ENCODE results near the gene RBM4. TPM values are rescaled to one million over a fixed set of nuclear protein-coding genes. Genes with fewer than 3 reads are reported as not detected.
A peak's percentile ranks its signal among the peaks of the same experiment; 100 is the strongest.

RBM4 gene
- polyA plus RNA-seq, 3 donors: 112 to 153 (median 153) TPM

DNA sequence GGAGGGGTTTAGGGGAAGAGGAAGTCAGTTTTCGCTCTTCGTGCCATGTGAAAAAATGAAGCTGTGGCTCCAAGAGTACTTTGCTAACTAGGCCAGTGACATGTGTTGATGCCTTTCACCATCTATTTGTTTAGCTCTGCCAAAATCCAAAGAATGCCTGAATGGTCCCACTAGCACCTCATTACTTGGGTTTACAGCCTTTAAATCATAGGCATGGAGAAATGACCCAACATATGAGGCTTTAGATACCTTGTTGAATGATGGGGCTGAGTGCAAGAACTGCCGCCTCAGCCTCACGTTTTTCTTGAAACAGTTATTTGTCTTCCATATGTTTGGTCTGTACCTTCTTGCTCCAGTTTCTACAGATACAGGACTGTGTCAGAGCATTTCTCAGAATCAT is 8.3 kb downstream of the RBM4 start:
- Histone ChIP-seq H3K79me2 (ENCODE audit: insufficient read depth, low read length) (peaks cover 98% of the 10 kb centered on the region), H3K27ac (ENCODE audit: low read depth in 1 of 2, low read length in 2 of 2) (peak overlapping the region in 1 of 2 donors; percentile 42), H3K36me3 (replicated peaks in 1 of 2; ENCODE audit: control insufficient read depth in 1 of 2, insufficient read depth in 2 of 2, low read length in 2 of 2) (peaks cover 71 to 99% of the 10 kb centered on the region in 2 donors), H3K4me1 (ENCODE audit: control insufficient read depth in 1 of 2, insufficient read depth in 2 of 2, low read length in 2 of 2) (peaks cover 4 to 6% of the 10 kb centered on the region in 2 donors), H3K4me3 (replicated peaks in 1 of 3; ENCODE audit: low read depth in 2 of 3, low read length in 3 of 3) (no peak overlapping the region), H2AFZ (ENCODE audit: insufficient read depth, low read depth, low read length, poor library complexity, severe bottlenecking) (no peak overlapping the region), H3K4me2 (replicated peaks; ENCODE audit: extremely low read depth, low read length, poor library complexity, severe bottlenecking) (no peak overlapping the region), H4K20me1 (ENCODE audit: insufficient read depth, low read length) (peaks cover 99% of the 10 kb centered on the region), H3K9ac (ENCODE audit: insufficient read depth, low read length, poor library complexity, severe bottlenecking) (no peak overlapping the region), H3K9me3 (replicated peaks in 1 of 2; ENCODE audit: control insufficient read depth in 1 of 2, insufficient read depth in 1 of 2, low read length in 2 of 2) (no peaks in the 10 kb centered on the region), H3K27me3 (ENCODE audit: control insufficient read depth in 2 of 2, insufficient read depth in 2 of 2, low read length in 2 of 2) (no peaks in the 10 kb centered on the region)
- Mint-ChIP-seq H3K27ac (peak overlapping the region in 1 of 7 donors; percentile 19), H3K27me3 (ENCODE audit: low read depth in 3 of 3) (no peaks in the 10 kb centered on the region), H3K4me1 (peaks cover 35% of the 10 kb centered on the region), H3K36me3 (peaks cover 76 to 95% of the 10 kb centered on the region in 2 donors), H3K9me3 (no peaks in the 10 kb centered on the region), H3K4me3 (no peak overlapping the region)
- TF ChIP-seq, protein P1, sequence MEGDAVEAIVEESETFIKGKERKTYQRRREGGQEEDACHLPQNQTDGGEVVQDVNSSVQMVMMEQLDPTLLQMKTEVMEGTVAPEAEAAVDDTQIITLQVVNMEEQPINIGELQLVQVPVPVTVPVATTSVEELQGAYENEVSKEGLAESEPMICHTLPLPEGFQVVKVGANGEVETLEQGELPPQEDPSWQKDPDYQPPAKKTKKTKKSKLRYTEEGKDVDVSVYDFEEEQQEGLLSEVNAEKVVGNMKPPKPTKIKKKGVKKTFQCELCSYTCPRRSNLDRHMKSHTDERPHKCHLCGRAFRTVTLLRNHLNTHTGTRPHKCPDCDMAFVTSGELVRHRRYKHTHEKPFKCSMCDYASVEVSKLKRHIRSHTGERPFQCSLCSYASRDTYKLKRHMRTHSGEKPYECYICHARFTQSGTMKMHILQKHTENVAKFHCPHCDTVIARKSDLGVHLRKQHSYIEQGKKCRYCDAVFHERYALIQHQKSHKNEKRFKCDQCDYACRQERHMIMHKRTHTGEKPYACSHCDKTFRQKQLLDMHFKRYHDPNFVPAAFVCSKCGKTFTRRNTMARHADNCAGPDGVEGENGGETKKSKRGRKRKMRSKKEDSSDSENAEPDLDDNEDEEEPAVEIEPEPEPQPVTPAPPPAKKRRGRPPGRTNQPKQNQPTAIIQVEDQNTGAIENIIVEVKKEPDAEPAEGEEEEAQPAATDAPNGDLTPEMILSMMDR (IDR thresholded peaks at IDR 0.05): no peak
- intact Hi-C loops (cut with micrococcal nuclease): no loop called here
- DNase-seq: no peak
- no CpG with 5 or more reads among the region's 4 CpGs for WGBS (ENCODE audit: insufficient coverage)

DNA sequence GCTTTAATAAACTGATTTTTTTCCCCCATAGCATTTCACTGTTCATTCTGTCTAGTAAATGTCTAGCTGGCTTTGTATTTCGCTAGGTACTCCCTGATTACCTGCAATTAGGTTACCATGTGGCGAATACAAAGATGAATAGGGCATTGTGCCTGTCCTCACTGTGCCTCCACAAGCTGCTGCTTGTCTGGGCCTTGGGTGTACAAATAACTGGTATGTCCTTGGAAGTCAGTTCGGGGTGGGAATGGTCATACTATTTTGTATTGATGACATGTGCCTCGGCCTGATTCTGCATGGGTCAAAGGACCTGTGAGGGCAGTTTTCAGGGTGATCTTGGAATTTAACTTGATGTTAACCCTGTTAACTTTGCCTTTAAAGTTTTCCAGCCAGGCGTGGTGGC is 11.4 kb downstream of the RBM4 start:
- Mint-ChIP-seq H3K4me3 (no peak overlapping the region), H3K36me3 (peaks cover 62 to 93% of the 10 kb centered on the region in 2 donors), H3K27me3 (ENCODE audit: low read depth in 3 of 3) (peaks cover 0 to 2% (median 0%) of the 10 kb centered on the region in 3 donors), H3K27ac (peak overlapping the region in 4 of 7 donors; percentile 35 to 48 (median 38)), H3K4me1 (peaks cover 14% of the 10 kb centered on the region), H3K9me3 (no peaks in the 10 kb centered on the region)
- H3K4me2 ChIP-seq (replicated peaks; ENCODE audit: extremely low read depth, low read length, poor library complexity, severe bottlenecking): no peak overlapping the region
- no peak overlapping the region for H3K27ac ChIP-seq (ENCODE audit: low read depth in 1 of 2, low read length in 2 of 2)
- no peak overlapping the region for H3K4me3 ChIP-seq (replicated peaks in 1 of 3; ENCODE audit: low read depth in 2 of 3, low read length in 3 of 3)
- intact Hi-C loops (cut with micrococcal nuclease): no loop called here
- H3K4me1 ChIP-seq (ENCODE audit: control insufficient read depth in 1 of 2, insufficient read depth in 2 of 2, low read length in 2 of 2): no peaks in the 10 kb centered on the region
- DNase-seq: no peak
- no peaks in the 10 kb centered on the region for H3K27me3 ChIP-seq (ENCODE audit: control insufficient read depth in 2 of 2, insufficient read depth in 2 of 2, low read length in 2 of 2)
- peaks cover 40 to 86% of the 10 kb centered on the region in 2 donors for H3K36me3 ChIP-seq (replicated peaks in 1 of 2; ENCODE audit: control insufficient read depth in 1 of 2, insufficient read depth in 2 of 2, low read length in 2 of 2)
- peaks cover 90% of the 10 kb centered on the region for H3K79me2 ChIP-seq (ENCODE audit: insufficient read depth, low read length)
- no peak overlapping the region for H2AFZ ChIP-seq (ENCODE audit: insufficient read depth, low read depth, low read length, poor library complexity, severe bottlenecking)
- H3K9me3 ChIP-seq (replicated peaks in 1 of 2; ENCODE audit: control insufficient read depth in 1 of 2, insufficient read depth in 1 of 2, low read length in 2 of 2): no peaks in the 10 kb centered on the region
- TF ChIP-seq, protein P1 (IDR thresholded peaks at IDR 0.05): no peak
- H4K20me1 ChIP-seq (ENCODE audit: insufficient read depth, low read length): peaks cover 91% of the 10 kb centered on the region
- H3K9ac ChIP-seq (ENCODE audit: insufficient read depth, low read length, poor library complexity, severe bottlenecking): no peak overlapping the region
- 100% methylated on average over 5 of the region's 5 CpGs for WGBS (ENCODE audit: insufficient coverage)

Data from CD14-positive monocyte (primary cell).